HepG2 (cell line): ENCODE data around the gene C16orf89. TPM values are rescaled to one million over a fixed set of nuclear protein-coding genes. Genes with fewer than 3 reads are reported as not detected.

Experiments used
- BCL6 ChIP-seq: IDR thresholded peaks from 2 replicates; pipeline ENCODE4 v1.6.1; 2016; ENCODE audit warnings: missing genetic modification reagents, missing compliant biosample characterization
- HDAC1 ChIP-seq: sonication (generic); formaldehyde crosslinking; IDR thresholded peaks from 2 replicates; pipeline ENCODE4 v1.5.1; 2020; ENCODE audit warnings: mild to moderate bottlenecking, missing genetic modification reagents
- HIVEP1 ChIP-seq: sonication (generic); formaldehyde crosslinking; IDR thresholded peaks from 2 replicates; pipeline ENCODE4 v1.4.0; 2020; ENCODE audit warnings: mild to moderate bottlenecking, missing genetic modification reagents
- HNF4G ChIP-seq, 2 experiments: sonication (generic) in 1 of 2; formaldehyde crosslinking in 1 of 2; IDR thresholded peaks; 2 replicates each; pipeline versions ENCODE4 v1.4.0 to v1.6.1; 2011 to 2020; ENCODE audit warnings: borderline replicate concordance in 2 of 2, low read depth in 2 of 2, mild to moderate bottlenecking in 2 of 2, low read length in 1 of 2, missing genetic modification reagents in 1 of 2, moderate library complexity in 1 of 2
- MED1 ChIP-seq: sonication (generic); formaldehyde crosslinking; IDR thresholded peaks from 2 replicates; pipeline ENCODE4 v1.4.0; 2020; ENCODE audit warnings: missing genetic modification reagents
- MEIS1 ChIP-seq: sonication (generic); formaldehyde crosslinking; IDR thresholded peaks from 2 replicates; pipeline ENCODE4 v1.9.0; 2021; ENCODE audit warnings: mild to moderate bottlenecking, missing genetic modification reagents, moderate library complexity, borderline replicate concordance
- NCOR1 ChIP-seq: fragments of 200-600 bp; sonication (generic); IDR thresholded peaks from 2 replicates; pipeline ENCODE4 v1.7.0; 2017; ENCODE audit warnings: antibody characterized with exemption, low read length, borderline replicate concordance
- NFE2L2 ChIP-seq: fragments of 150-350 bp; IDR thresholded peaks from 2 replicates; pipeline ENCODE4 v1.6.1; 2014; ENCODE audit warnings: low read length
- NR2F2 ChIP-seq: IDR thresholded peaks from 2 replicates; pipeline ENCODE4 v1.6.1; 2012; ENCODE audit warnings: low read depth, inconsistent platforms, borderline replicate concordance
- SAP130 ChIP-seq: IDR thresholded peaks from 2 replicates; pipeline ENCODE4 v1.6.1; 2016; ENCODE audit warnings: low read depth
- SOX6 ChIP-seq, 2 experiments: fragments of 450-650 bp in 1 of 2; sonication (generic) in 1 of 2; formaldehyde crosslinking in 1 of 2; IDR thresholded peaks; 2 replicates each; pipeline versions ENCODE4 v1.4.0 to v1.6.1; 2017 to 2020; ENCODE audit warnings: antibody characterized with exemption in 1 of 2, mild to moderate bottlenecking in 1 of 2, missing genetic modification reagents in 1 of 2
- SP5 ChIP-seq: IDR thresholded peaks from 2 replicates; pipeline ENCODE4 v1.6.1; 2016; ENCODE audit warnings: low read depth, borderline replicate concordance
- TARDBP ChIP-seq: sonication (generic); formaldehyde crosslinking; IDR thresholded peaks from 2 replicates; pipeline ENCODE4 v1.8.0; 2022; ENCODE audit warnings: mild to moderate bottlenecking, missing genetic modification reagents
- TBX3 ChIP-seq: fragments of 450-650 bp; IDR thresholded peaks from 2 replicates; pipeline ENCODE4 v1.6.1; 2017; ENCODE audit warnings: antibody characterized with exemption, mild to moderate bottlenecking, inconsistent platforms, borderline replicate concordance
- TSC22D2 ChIP-seq: sonication (generic); formaldehyde crosslinking; IDR thresholded peaks from 2 replicates; pipeline ENCODE4 v1.5.1; 2020; ENCODE audit warnings: missing genetic modification reagents, mild to moderate bottlenecking, borderline replicate concordance
- ZMYM2 ChIP-seq: sonication (generic); formaldehyde crosslinking; IDR thresholded peaks from 2 replicates; pipeline ENCODE4 v1.8.0; 2022; ENCODE audit warnings: mild to moderate bottlenecking, missing genetic modification reagents
- ZMYM3 ChIP-seq: sonication (generic); formaldehyde crosslinking; IDR thresholded peaks from 2 replicates; pipeline ENCODE4 v1.5.1; 2020; ENCODE audit warnings: mild to moderate bottlenecking, missing genetic modification reagents
- ZNF10 ChIP-seq: sonication (generic); formaldehyde crosslinking; IDR thresholded peaks from 2 replicates; pipeline ENCODE4 v1.4.0; 2020; ENCODE audit warnings: mild to moderate bottlenecking, low read depth, missing genetic modification reagents, borderline replicate concordance
- ZNF451 ChIP-seq: sonication (generic); formaldehyde crosslinking; IDR thresholded peaks from 2 replicates; pipeline ENCODE4 v1.5.0; 2020; ENCODE audit warnings: mild to moderate bottlenecking, missing genetic modification reagents
- ZNF850 ChIP-seq: sonication (generic); formaldehyde crosslinking; conservative IDR thresholded peaks from 2 replicates; pipeline ENCODE4 v1.9.0; 2021; ENCODE audit warnings: mild to moderate bottlenecking, missing genetic modification reagents
- polyA plus RNA-seq, 8 experiments: library from polyadenylated mRNA; depleted of rRNA in 3 of 8; stranded (reverse) in 7 of 8; unstranded in 1 of 8; fragments of >200 nt; fragmentation: Illumina TruSeq in 4 of 8; extraction: Trizol in 4 of 8; gene quantifications; 2 replicates each; pipeline versions ENCODE4 v1.2.1 to v1.2.3, GENCODE V29; 2011 to 2016; ENCODE audit warnings: low read depth in 4 of 8, missing spikeins in 1 of 8, mixed read lengths in 1 of 8; ENCODE audit not compliant: insufficient read depth in 1 of 8
- total RNA-seq, 5 experiments: library from RNA; depleted of rRNA; stranded (reverse); fragments of >200 nt; fragmentation: Illumina TruSeq; extraction: Trizol; gene quantifications; 2 replicates each; pipeline ENCODE4 v1.2.3, GENCODE V29; 2016; ENCODE audit warnings: low read depth in 1 of 5
- TF ChIP-seq, protein P1 (sequence below): sonication (generic); formaldehyde crosslinking; IDR thresholded peaks from 2 replicates; pipeline ENCODE4 v1.4.0; 2020; ENCODE audit warnings: mild to moderate bottlenecking, missing genetic modification reagents, borderline replicate concordance
- TF ChIP-seq, protein P2 (sequence below): sonication (generic); formaldehyde crosslinking; IDR thresholded peaks from 2 replicates; pipeline ENCODE4 v1.4.0; 2020; ENCODE audit warnings: missing genetic modification reagents
- TF ChIP-seq, protein P3 (sequence below): IDR thresholded peaks from 2 replicates; pipeline ENCODE4 v1.6.1; 2016; ENCODE audit warnings: low read depth, borderline replicate concordance

C16orf89 gene
- total and polyA plus RNA-seq, 2 of the 13 experiments (the other 11 are each of a cell fraction or from before 2014, with no cell fraction given), result 1.9 to 3.4 TPM

DNA sequence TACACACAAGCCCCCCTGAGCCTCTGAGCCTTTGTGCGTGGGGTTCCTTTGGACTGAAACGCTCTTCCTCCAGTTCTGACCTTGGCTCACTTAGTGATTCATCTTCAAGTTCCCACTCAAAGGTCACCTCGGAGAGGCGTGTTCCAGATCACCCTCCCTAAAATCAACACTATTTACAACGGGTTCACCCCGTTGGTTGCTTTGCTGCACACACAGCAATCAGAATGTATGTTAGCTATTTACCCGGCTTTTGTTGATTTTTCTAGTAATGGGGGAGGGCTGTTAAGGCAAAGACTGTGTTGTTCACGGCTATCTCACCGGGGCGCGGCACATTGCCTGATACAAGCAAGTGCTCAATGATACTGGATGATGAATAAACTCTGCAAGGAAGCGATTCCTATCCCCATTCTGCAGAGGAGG is 33.0 kb downstream of the C16orf89 start (continued):
- TF ChIP-seq NFE2L2, result 0 out of 2 replicates have a peak, but pooled peaks have one; percentile 5
- no peak for TF ChIP-seq ZNF451 (CRISPR knock-in tag)
- TF ChIP-seq, protein P1, sequence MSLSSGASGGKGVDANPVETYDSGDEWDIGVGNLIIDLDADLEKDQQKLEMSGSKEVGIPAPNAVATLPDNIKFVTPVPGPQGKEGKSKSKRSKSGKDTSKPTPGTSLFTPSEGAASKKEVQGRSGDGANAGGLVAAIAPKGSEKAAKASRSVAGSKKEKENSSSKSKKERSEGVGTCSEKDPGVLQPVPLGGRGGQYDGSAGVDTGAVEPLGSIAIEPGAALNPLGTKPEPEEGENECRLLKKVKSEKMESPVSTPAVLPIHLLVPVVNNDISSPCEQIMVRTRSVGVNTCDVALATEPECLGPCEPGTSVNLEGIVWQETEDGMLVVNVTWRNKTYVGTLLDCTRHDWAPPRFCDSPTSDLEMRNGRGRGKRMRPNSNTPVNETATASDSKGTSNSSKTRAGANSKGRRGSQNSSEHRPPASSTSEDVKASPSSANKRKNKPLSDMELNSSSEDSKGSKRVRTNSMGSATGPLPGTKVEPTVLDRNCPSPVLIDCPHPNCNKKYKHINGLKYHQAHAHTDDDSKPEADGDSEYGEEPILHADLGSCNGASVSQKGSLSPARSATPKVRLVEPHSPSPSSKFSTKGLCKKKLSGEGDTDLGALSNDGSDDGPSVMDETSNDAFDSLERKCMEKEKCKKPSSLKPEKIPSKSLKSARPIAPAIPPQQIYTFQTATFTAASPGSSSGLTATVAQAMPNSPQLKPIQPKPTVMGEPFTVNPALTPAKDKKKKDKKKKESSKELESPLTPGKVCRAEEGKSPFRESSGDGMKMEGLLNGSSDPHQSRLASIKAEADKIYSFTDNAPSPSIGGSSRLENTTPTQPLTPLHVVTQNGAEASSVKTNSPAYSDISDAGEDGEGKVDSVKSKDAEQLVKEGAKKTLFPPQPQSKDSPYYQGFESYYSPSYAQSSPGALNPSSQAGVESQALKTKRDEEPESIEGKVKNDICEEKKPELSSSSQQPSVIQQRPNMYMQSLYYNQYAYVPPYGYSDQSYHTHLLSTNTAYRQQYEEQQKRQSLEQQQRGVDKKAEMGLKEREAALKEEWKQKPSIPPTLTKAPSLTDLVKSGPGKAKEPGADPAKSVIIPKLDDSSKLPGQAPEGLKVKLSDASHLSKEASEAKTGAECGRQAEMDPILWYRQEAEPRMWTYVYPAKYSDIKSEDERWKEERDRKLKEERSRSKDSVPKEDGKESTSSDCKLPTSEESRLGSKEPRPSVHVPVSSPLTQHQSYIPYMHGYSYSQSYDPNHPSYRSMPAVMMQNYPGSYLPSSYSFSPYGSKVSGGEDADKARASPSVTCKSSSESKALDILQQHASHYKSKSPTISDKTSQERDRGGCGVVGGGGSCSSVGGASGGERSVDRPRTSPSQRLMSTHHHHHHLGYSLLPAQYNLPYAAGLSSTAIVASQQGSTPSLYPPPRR, result 0 out of 2 replicates have a peak, but pooled peaks have one; percentile 54
- TF ChIP-seq SOX6 (IDR thresholded peaks at IDR 0.05), result no peak
- peak; percentile 58; the same call in 1 of the 2 replicates for TF ChIP-seq SOX6 (CRISPR knock-in tag; IDR thresholded peaks at IDR 0.05)
- TF ChIP-seq TSC22D2 (CRISPR knock-in tag), result no peak
- peak; percentile 72; the same call in 1 of the 2 replicates for TF ChIP-seq NCOR1
- 0 out of 2 replicates have a peak, but pooled peaks have one; percentile 42 for TF ChIP-seq MEIS1 (CRISPR knock-in tag)
- TF ChIP-seq ZNF10 (CRISPR knock-in tag), result no peak
- TF ChIP-seq, protein P2, sequence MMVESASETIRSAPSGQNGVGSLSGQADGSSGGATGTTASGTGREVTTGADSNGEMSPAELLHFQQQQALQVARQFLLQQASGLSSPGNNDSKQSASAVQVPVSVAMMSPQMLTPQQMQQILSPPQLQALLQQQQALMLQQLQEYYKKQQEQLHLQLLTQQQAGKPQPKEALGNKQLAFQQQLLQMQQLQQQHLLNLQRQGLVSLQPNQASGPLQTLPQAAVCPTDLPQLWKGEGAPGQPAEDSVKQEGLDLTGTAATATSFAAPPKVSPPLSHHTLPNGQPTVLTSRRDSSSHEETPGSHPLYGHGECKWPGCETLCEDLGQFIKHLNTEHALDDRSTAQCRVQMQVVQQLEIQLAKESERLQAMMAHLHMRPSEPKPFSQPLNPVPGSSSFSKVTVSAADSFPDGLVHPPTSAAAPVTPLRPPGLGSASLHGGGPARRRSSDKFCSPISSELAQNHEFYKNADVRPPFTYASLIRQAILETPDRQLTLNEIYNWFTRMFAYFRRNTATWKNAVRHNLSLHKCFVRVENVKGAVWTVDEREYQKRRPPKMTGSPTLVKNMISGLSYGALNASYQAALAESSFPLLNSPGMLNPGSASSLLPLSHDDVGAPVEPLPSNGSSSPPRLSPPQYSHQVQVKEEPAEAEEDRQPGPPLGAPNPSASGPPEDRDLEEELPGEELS (CRISPR knock-in tag), result peak; percentile 85; the same call in 1 of the 2 replicates
- peak; percentile 84 for TF ChIP-seq ZMYM3 (CRISPR knock-in tag)
- peak; percentile 37; the same call in 1 of the 2 replicates for TF ChIP-seq SP5 (CRISPR knock-in tag)
- no peak for TF ChIP-seq MED1 (CRISPR knock-in tag)
- peak; percentile 63; the same call in 1 of the 2 replicates for TF ChIP-seq ZMYM2 (CRISPR knock-in tag)
- peak; percentile 28; the same call in 1 of the 2 replicates for TF ChIP-seq HIVEP1 (CRISPR knock-in tag)
- peak; percentile 61; the same call in 1 of the 2 replicates for TF ChIP-seq HDAC1 (CRISPR knock-in tag)
- TF ChIP-seq ZNF850 (CRISPR knock-in tag), result no peak
- TF ChIP-seq, protein P3, sequence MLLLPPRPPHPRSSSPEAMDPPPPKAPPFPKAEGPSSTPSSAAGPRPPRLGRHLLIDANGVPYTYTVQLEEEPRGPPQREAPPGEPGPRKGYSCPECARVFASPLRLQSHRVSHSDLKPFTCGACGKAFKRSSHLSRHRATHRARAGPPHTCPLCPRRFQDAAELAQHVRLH, result 0 out of 2 replicates have a peak, but pooled peaks have one; percentile 13
- peak; percentile 45 for TF ChIP-seq SAP130 (CRISPR knock-in tag)
- 0 out of 2 replicates have a peak, but pooled peaks have one; percentile 38 for TF ChIP-seq HNF4G (IDR thresholded peaks at IDR 0.05; ENCODE audit: borderline replicate concordance, low read depth, low read length)
- no peak for TF ChIP-seq HNF4G (CRISPR knock-in tag; IDR thresholded peaks at IDR 0.05; ENCODE audit: borderline replicate concordance, low read depth)
- peak; percentile 45; the same call in 1 of the 2 replicates for TF ChIP-seq NR2F2
- peak; percentile 28; the same call in 1 of the 2 replicates for TF ChIP-seq TBX3
- peak; percentile 58 for TF ChIP-seq TARDBP
- TF ChIP-seq BCL6 (CRISPR knock-in tag), result 0 out of 2 replicates have a peak, but pooled peaks have one; percentile 23
